GM18868 (cell line): ENCODE results near the gene CREB3L2.
"Not testable (repeated sequence)": the region's sequence is repeated elsewhere in the genome, so short reads cannot be mapped to it uniquely, and the experiment has no call there.

Source experiments
- ATAC-seq: cut with Tn5 transposase; IDR thresholded peaks from one replicate; pipeline ENCODE4 v1.9.1; 2021; ENCODE audit warnings: mild to moderate bottlenecking, moderate library complexity; ENCODE audit not compliant: unreplicated experiment

The CREB3L2 gene

DNA sequence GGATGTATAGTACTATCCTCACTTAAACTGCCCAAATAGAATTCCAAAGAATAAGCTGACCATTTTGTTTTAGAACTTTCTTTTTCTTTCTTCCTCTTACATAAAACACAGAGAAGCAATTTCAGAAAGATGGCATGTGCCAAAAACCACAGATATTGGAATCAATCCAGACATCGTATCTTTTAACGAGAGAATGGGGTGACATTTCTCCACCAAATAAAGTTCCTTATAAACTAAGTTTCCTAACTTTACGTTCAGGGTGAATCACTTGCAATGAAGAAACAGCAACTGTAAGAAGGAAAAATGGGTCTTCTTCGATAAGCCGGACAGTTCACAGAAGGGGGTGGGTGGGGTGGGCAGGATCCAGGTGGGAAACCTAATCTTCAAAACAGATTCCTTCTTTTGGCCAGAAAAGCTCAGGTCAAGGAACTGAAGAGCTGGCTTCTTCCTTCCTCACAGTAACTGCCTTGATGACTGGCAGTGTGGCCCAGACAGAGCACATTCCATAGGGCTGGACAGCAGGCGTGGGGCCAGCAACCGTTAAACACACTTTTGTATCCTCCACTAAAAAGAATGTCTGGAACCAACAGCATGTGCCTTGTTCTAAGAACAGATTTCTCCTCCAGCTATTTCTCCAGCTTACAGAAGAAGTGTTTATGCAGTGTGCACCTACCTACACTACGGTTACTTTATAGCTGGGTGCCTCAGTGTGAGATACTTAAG is 31.5 kb downstream of the CREB3L2 start:
- no peak for ATAC-seq

- no peak for ATAC-seq
Observed at GRCh38 chr7:137969828-137970227, 32.1 kb downstream of the CREB3L2 start.

DNA sequence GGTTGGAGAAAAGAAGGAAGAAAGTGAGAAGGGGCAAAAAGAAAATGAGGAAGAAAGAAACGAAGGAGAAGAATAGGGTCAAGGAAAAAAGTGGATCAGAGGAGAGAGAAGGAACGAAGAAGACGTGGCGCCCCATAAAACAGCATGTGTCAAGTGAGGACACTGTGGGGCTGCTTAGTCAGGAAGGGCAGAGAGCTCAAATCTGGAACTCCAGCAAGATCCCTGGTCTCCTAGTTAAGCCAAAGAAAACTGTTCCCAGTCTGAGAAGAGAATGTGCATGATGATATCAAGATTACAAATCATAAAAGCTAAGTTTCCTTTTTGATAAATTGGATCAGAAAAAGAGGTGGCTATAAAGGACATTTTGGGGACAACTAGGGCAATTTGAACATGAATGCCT is 33.0 kb downstream of the CREB3L2 start:
- no peak for ATAC-seq

DNA sequence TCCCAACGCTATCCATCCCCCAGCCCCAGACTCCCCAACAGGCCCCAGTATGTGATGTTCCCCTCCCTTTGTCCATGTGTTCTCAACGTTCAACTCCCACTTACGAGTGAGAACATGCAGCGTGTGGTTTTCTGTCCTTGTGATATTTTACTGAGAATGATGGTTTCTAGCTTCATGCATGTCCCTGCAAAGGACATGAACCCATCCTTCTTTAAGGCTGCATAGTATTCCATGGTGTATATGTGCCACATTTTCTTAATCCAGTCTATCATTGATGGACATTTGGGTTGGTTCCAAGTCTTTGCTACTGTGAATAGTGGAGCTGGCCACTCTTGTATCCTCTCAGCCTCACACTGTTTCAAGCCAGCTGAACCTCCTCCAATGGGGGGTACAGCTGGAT is 33.5 kb downstream of the CREB3L2 start:
- ATAC-seq = not testable (repeated sequence)

DNA sequence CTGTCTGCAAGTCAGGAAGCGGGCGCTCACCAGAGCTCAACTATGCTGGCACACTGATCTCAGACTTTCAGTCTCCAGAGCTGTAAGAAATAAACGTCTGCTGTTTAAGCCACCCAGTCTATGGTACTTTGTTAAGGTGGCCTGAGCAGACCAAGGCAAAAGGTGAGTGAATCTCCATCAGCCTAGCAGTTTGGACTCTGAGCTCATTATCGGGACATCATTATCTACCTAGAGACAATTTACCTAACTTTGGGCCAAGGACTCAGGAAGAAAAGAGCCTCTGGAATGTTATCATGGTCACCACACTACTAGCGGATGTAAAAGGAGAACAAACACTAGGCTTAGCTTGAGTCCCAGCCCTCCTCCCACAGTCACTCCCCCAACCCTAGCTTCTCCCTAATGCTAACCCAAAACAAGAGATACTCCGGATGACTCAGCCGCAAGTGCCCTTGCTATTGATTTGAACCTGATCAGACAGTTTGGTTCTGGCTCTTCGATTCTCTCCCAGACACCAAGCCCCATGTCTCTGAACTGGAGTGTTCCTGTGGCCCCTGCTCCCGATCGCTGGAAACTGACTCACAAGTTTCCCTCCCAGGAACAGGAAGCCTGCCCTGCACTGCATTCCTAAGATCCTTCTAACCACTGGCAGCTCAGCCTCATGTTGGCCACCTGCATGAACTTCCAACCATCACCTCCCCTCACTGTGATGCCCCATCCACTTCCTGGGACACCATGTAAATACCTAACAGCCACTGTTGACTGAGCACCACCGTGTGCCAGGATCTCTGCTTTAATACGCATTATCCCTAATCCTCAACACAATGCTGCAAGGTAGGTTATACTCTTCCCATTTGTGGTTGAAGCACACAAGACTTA is 34.5 kb downstream of the CREB3L2 start:
- ATAC-seq = no peak

GRCh38 chr7:137966641-137967142 is 35.2 kb downstream of the CREB3L2 start:
- no peak for ATAC-seq

GRCh38 chr7:137965942-137966640 is 35.8 kb downstream of the CREB3L2 start:
- no peak for ATAC-seq

DNA sequence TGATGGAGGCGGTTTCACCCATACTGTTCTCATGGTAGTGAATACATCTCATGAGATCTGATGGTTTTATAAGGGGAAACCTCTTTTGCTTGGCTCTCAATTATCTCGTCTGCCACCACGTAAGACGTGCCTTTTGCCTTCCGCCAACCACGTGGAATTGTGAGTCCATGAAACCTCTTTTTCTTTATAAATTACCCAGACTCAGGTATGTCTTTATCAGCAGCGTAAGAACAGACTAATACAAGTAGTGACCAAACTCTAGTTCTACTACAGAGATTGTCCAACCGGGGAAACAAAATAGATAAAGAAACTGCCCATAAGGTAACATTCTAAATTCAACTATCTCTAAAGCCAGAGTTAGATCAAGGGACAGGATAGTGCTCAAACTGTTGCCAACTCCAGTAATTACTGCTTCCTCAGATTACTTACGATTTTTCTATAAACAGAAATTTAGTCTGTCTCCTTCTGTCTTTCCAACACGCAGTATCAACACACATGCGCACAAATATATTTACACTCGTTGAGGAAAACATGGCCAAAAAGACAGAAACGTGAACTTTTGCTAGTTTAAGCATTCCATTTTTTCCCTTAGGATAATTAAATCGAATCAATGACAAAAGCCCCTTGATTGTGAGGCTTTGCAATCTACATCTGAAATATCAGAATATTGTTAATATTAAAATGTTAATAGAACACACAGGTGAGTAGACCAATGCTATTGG is 36.9 kb downstream of the CREB3L2 start:
- ATAC-seq = no peak

DNA sequence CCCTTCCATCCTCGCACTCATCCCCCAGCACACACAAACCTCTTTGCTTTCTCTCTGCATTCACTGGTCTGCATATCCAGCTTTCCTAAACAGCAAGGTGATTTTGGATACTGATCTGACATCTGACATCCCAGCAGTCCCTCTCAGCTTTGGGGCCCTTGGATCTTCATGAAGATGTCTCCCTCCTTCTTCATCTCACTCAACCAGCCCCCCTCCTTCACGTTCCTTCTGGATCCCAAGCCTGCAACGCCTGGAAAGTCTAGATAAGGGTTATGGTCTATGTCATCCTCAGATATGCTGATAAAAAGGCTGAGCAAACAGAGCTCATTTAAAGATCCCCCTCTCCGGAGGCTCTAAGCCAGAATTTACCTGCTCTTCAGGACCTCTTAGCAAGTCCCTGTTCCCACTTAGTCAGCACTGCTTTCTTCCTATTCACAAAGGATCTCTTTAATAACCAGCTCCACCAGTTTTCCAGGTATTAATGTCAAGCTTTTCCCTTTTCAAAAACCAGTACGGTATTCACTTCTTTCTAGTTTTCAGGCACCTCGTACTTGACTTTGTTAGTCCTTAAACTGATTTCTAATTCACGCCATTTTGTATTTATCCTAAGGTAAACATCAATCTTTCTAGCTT is 38.9 kb downstream of the CREB3L2 start:
- ATAC-seq = no peak

- ATAC-seq = no peak
Observed at GRCh38 chr7:137962491-137962874, 39.4 kb downstream of the CREB3L2 start.

GRCh38 chr7:137961200-137962177 is 40.4 kb downstream of the CREB3L2 start:
- peak; percentile 91 for ATAC-seq

GRCh38 chr7:137960020-137960419 is 41.9 kb downstream of the CREB3L2 start:
- ATAC-seq = no peak

DNA sequence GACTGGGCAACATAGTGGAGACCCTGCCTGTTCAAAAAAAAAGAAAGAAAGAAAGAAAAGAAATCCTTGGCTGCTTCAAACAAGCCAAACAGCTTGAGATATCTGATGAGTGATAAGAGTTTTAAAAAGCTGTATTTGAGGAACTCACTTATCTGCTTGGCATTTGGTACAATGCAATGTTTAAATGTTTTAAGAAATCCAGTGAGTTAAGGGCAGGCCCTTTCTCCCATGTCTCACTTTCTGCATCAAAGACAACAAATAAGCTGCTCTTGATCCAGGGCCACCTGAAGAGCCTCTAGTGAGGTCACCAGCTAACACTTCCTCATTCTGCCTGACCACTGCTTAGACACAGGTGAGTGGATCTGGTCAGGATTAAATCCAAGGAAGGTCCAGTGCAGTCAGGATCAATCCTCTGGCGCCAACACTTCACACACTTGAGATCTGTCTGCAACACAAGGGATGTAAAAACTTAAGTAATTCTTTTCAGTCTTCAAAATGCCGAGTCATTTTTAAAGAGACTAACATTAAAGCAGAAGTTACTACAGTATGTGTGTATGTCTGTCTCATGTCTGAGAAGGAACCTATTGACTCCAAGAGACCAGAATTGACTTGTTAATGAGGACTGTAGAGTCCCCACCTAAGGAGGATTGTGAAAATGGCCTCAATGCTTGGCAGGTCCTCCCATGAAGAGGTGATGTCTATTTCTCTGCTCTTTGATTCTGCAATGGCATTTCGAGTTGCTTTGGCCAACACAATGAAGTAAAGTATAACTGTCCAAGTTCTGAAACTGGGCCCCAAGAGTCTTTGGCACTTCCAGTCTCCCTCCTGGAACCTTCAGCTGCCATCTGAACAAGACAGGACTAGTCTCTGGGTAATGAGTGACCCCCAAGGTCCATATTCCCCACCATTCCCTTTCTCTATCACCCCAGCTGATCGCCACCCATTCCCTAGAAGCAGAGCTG is 43.1 kb downstream of the CREB3L2 start:
- ATAC-seq = peak; percentile 45

DNA sequence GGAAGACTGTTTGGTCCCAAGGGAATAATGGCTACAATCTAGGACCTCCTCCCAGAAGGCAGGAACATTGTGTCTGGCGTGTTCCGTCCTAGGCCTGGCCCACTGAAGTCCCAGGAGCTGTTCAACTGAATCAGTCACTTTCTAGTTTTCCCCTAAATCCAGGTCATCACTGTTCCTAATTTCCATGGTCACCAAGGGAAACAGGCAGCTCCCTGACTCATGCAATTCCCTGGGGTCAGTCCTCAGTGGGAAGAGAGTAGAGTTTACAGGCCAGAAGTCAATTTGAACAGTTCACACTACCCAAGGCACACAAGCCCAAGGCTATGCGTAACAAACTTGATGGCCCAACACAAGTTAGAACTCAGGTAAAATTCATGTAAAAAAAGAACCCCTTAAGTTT is 44.0 kb downstream of the CREB3L2 start:
- no peak for ATAC-seq

DNA sequence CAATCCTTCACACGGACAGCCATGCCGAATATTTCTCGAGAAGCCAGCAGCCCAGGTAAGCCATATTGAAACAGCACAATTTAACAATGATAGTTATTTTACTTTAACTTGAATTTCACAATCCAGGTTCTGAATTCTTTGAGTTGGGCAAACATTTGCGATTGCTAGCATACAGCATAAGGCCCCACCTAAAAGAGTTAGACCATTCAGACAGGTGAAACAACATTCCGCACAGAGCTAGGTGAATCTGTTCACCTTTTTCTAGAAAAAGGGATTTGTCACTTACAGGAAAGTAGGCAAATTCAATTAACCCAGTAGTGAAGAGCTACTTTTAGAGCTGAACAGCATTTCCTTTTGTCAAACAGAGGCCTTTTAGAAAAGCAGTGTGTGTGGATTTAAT is 45.3 kb downstream of the CREB3L2 start:
- no peak for ATAC-seq

DNA sequence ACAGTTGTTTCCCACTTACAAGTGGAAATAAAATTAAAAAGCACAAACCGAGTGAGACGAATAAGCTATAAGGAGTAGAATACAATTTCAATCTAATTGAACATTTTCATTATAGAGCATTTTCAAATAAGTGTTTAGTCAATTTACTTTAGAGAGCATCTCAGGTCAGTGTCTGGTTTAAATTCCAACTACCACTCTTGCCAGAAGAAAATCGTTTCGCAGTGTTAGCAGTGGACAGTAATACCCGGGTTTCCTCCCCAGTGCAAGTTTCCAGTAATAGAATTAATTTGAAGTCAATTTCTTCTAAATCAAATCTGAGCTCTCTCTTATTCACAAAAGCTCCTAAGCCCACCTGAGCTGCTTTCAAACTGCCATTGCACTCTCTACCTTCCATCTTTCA is 45.7 kb downstream of the CREB3L2 start:
- ATAC-seq = no peak

- no peak for ATAC-seq
Observed at GRCh38 chr7:137954614-137955013, 47.3 kb downstream of the CREB3L2 start.
